K562 (cell line): ENCODE results near the gene C1orf21. TPM values are rescaled to one million over a fixed set of nuclear protein-coding genes. Genes with fewer than 3 reads are reported as not detected.

Source experiments
- ATAC-seq: fragments of 200-7000 bp; cut with Tn5 transposase; 3 replicates; pipeline ENCODE4 v1.9.1; 2020; ENCODE audit warnings: moderate library complexity
- BruUV-seq: library from RNA; stranded (reverse); fragments of 400-500 nt; replicated peaks from 2 replicates; lab custom pipeline; 2021; lab: Mats Ljungman, UMichigan
- CTCF ChIA-PET: fragments of 300-600 bp; formaldehyde crosslinking; extraction: SDS; loops from one replicate; lab custom pipeline; 2021; ENCODE audit warnings: low intra/inter-chr PET ratio; lab: Yijun Ruan, JAX
- POLR2A ChIA-PET: fragments of 300-600, 350-650 bp; sonication (Branson Sonifier 250); formaldehyde crosslinking; extraction: SDS; loops from one replicate; lab custom pipeline; 2021; ENCODE audit warnings: antibody characterized with exemption, inconsistent platforms; lab: Yijun Ruan, JAX
- DNase-seq, 4 experiments: peaks; one replicate each; pipeline versions ENCODE4 v3.0.0 to v3.0.0-alpha.2; 2011 to 2018; ENCODE audit warnings: low spot score in 3 of 4, mixed read lengths in 3 of 4; ENCODE audit errors: extremely low read depth in 1 of 4
- FAIRE-seq: peaks from 2 replicates; lab custom pipeline; 2011; peaks lifted over from hg19 to GRCh38; lab: Jason Lieb, UNC
- H2AFZ ChIP-seq: 2 replicates; pipeline ENCODE4 v1.6.0; 2011; ENCODE audit warnings: low read depth, low read length, control low read depth, inconsistent platforms
- H3K27ac ChIP-seq: fragments of 200-600 bp; 3 replicates; pipeline ENCODE4 v1.8.0; 2011; ENCODE audit warnings: low read depth, mild to moderate bottlenecking, control low read depth, inconsistent platforms, low read length, moderate library complexity, mixed read lengths; ENCODE audit errors: extremely low read depth
- H3K27me3 ChIP-seq, 2 experiments: fragments of 300-600 bp in 1 of 2; 2 replicates in 1 of 2; 3 replicates in 1 of 2; pipeline versions ENCODE4 v1.6.0 to v1.8.0; 2011; ENCODE audit warnings: inconsistent platforms in 2 of 2, low read length in 2 of 2, mild to moderate bottlenecking in 1 of 2, mixed read lengths in 1 of 2, moderate library complexity in 1 of 2; ENCODE audit not compliant: control insufficient read depth in 2 of 2, insufficient read depth in 2 of 2
- H3K36me3 ChIP-seq: fragments of 300-600 bp; 3 replicates; pipeline ENCODE4 v1.8.0; 2011; ENCODE audit warnings: mild to moderate bottlenecking, low read length, inconsistent platforms; ENCODE audit not compliant: control insufficient read depth, insufficient read depth
- H3K4me1 ChIP-seq, 2 experiments: fragments of 200-600 bp in 1 of 2; replicated peaks in 1 of 2; 2 replicates in 1 of 2; 3 replicates in 1 of 2; pipeline versions ENCODE4 v1.5.1 to v1.8.0; 2011; ENCODE audit warnings: inconsistent platforms in 2 of 2, low read length in 2 of 2, mild to moderate bottlenecking in 1 of 2, mixed read lengths in 1 of 2, moderate library complexity in 1 of 2; ENCODE audit not compliant: control insufficient read depth in 2 of 2, insufficient read depth in 2 of 2
- H3K4me2 ChIP-seq: 2 replicates; pipeline ENCODE4 v1.6.1; 2011; ENCODE audit warnings: low read length, control low read depth, inconsistent platforms, mixed read lengths; ENCODE audit not compliant: insufficient read depth
- H3K4me3 ChIP-seq: fragments of 200-600 bp; sonication (generic), shearing (Covaris generic); 2 replicates; pipeline ENCODE4 v1.5.1; 2016; ENCODE audit warnings: control low read depth, inconsistent platforms
- H3K79me2 ChIP-seq: fragments of 200-600 bp; 3 replicates; pipeline ENCODE4 v1.8.0; 2011; ENCODE audit warnings: low read length, inconsistent platforms; ENCODE audit not compliant: control insufficient read depth, insufficient read depth
- H3K9ac ChIP-seq, 2 experiments: 2 replicates each; pipeline versions ENCODE4 v1.6.0 to v1.6.1; 2011; ENCODE audit warnings: low read depth in 2 of 2, low read length in 2 of 2, control low read depth in 1 of 2, inconsistent platforms in 1 of 2, mild to moderate bottlenecking in 1 of 2, mixed read lengths in 1 of 2; ENCODE audit not compliant: insufficient read depth in 1 of 2
- H3K9me1 ChIP-seq: one replicate; pipeline ENCODE4 v1.6.0; 2011; ENCODE audit warnings: inconsistent platforms, mild to moderate bottlenecking, low read length, moderate library complexity; ENCODE audit not compliant: control insufficient read depth, insufficient read depth
- H3K9me3 ChIP-seq: replicated peaks from 2 replicates; pipeline ENCODE4 v1.5.1; 2011; ENCODE audit warnings: low read depth, low read length, inconsistent platforms; ENCODE audit not compliant: control insufficient read depth, insufficient read depth
- H4K20me1 ChIP-seq: replicated peaks from 2 replicates; pipeline ENCODE4 v1.6.1; 2011; ENCODE audit warnings: low read length, inconsistent platforms, mixed read lengths; ENCODE audit not compliant: control insufficient read depth, insufficient read depth
- ILF3 ChIP-seq: fragments of 450-650 bp; IDR thresholded peaks from 2 replicates; pipeline ENCODE4 v1.6.1; 2018; ENCODE audit warnings: antibody characterized with exemption, mild to moderate bottlenecking, moderate library complexity, borderline replicate concordance
- KDM2B ChIP-seq: fragments of 250-450 bp; sonication (Bioruptor Pico); IDR thresholded peaks from 2 replicates; pipeline ENCODE4 v1.8.0; 2021; ENCODE audit warnings: mild to moderate bottlenecking, moderate library complexity
- PHB2 ChIP-seq: fragments of 450-650 bp; IDR thresholded peaks from 2 replicates; pipeline ENCODE4 v1.6.1; 2017; ENCODE audit warnings: low read depth
- PTBP1 ChIP-seq: fragments of 200-400 bp; formaldehyde crosslinking; IDR thresholded peaks from 2 replicates; pipeline ENCODE4 v1.6.1; 2017; ENCODE audit warnings: low read depth, low read length
- SAFB2 ChIP-seq: fragments of 200-400 bp; formaldehyde crosslinking; IDR thresholded peaks from 2 replicates; pipeline ENCODE4 v1.6.1; 2018; ENCODE audit warnings: borderline replicate concordance, low read length, low read depth, moderate library complexity; ENCODE audit not compliant: severe bottlenecking
- ZNF12 ChIP-seq: sonication (generic); formaldehyde crosslinking; IDR thresholded peaks from 2 replicates; pipeline ENCODE4 v1.4.0; 2020; ENCODE audit warnings: mild to moderate bottlenecking, missing genetic modification reagents
- WGBS: fragments of 100-300 bp; shearing (Covaris generic); methylation state at CpG from one replicate; pipeline ENCODE4 v1.1.6; 2016; ENCODE audit warnings: low coverage, mixed read lengths; ENCODE audit not compliant: insufficient coverage; ENCODE audit errors: missing lambda C conversion rate; 5-methylcytosine and 5-hydroxymethylcytosine counted together
- in situ Hi-C: fragments of 300-500 bp; cut with MboI; formaldehyde crosslinking; loops from 4 replicates; pipeline ENCODE4 v1.15.0; 2018; ENCODE audit warnings: inconsistent platforms, mixed read lengths
- intact Hi-C: fragments of 100-400 bp; cut with micrococcal nuclease; formaldehyde crosslinking; loops from 2 replicates; pipeline ENCODE4 v1.14.2; 2022
- polyA plus RNA-seq, 8 experiments: library from polyadenylated mRNA; depleted of rRNA in 4 of 8; stranded (reverse) in 5 of 8; unstranded in 3 of 8; fragments of >200 nt; fragmentation: Nextera tagmentation in 2 of 8; fragmentation: Illumina TruSeq in 1 of 8; extraction: Ambion mirVana in 2 of 8; extraction: Trizol in 1 of 8; gene quantifications; 2 replicates each; pipeline versions ENCODE4 v1.2.1 to v1.2.3, GENCODE V29; 2011 to 2014; ENCODE audit warnings: inconsistent platforms in 1 of 8, missing spikeins in 1 of 8
- total RNA-seq, 7 experiments: library from RNA; depleted of rRNA in 6 of 7; stranded (reverse); fragments of >200 nt in 6 of 7; fragmentation: Illumina TruSeq in 2 of 7; extraction: Trizol in 2 of 7; gene quantifications; 2 replicates each; pipeline versions ENCODE4 v1.2.1 to v1.2.3, GENCODE V29; 2011 to 2021; ENCODE audit warnings: low replicate concordance in 1 of 7
- TF ChIP-seq, protein P1 (sequence below): sonication (generic); formaldehyde crosslinking; IDR thresholded peaks from 2 replicates; pipeline ENCODE4 v1.8.1; 2022; ENCODE audit warnings: missing genetic modification reagents

C1orf21 gene
- total and polyA plus RNA-seq, 9 of the 15 experiments (the other 6 are each of a cell fraction or from before 2014, with no cell fraction given), result under 0.01 to 0.31 (median 0.07) TPM

DNA sequence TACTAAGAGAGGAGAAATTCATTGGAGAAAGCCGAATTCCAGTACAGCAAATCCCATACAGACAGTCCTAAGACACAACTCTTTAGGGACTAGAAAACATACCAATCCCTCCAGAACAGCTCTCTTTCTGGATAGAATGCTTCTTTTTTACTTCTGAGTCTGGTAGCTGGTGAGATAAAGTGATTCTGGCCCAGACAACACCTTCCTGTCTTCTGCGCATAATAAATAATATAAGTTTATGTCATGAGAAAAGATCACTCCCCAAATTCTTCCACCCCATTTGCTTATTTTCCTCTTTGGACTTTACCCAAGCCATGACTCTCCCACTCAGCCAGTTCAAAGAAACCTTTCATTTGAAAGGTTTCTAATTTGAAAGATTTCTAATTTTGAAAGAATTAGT is 269.4 kb downstream of the C1orf21 start:
- no peak for FAIRE-seq
- in situ Hi-C loops, result loop anchor here (25.0 kb wide), 1 partner anchor 569 kb away; no protein-coding TSS in a partner anchor
- WGBS, result 13% methylated on average over 2 of the region's 2 CpGs

DNA sequence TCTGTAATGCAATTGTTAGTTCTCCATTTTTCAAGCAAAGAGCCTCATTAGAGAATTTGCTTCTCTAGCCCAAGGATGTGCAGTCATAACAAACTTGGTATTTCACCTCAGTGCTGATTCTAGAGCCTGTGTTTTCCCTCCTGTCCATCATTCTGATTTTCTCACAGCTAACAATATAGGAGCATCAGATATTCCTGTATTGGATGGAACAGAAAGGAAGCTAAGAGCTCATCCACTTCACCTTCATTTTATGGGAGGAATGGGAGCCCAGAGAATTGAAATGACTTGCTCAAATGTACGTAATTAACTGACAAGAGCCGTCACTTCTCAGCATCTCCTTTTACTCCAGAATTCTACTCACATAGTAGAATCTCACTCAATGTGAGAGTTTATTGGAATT is 271.2 kb downstream of the C1orf21 start:
- Histone ChIP-seq H3K4me2 (no peak overlapping the region), H3K4me1 (no peaks in the 10 kb centered on the region), H3K4me3 (no peak overlapping the region), H3K9ac (no peak overlapping the region), H3K9me3 (no peaks in the 10 kb centered on the region), H3K36me3 (no peaks in the 10 kb centered on the region), H3K79me2 (no peaks in the 10 kb centered on the region), H3K9me1 (no peaks in the 10 kb centered on the region), H4K20me1 (no peaks in the 10 kb centered on the region), H2AFZ (no peak overlapping the region), H3K27me3 (no peaks in the 10 kb centered on the region), H3K27ac (no peak overlapping the region)
- POLR2A ChIA-PET, result interaction anchor here (0.6 kb wide), 1 partner anchor 13 kb away, joined by 3 read pairs; no protein-coding TSS in a partner anchor
- no peak for FAIRE-seq
- in situ Hi-C loops, result loop anchor here (25.0 kb wide), 1 partner anchor 571 kb away; no protein-coding TSS in a partner anchor
- TF ChIP-seq SAFB2 (no peak), KDM2B (CRISPR knock-in tag) (no peak), ILF3 (no peak), PTBP1 (no peak)
- no peak for ATAC-seq
- WGBS, result 0% methylated on average over 2 of the region's 2 CpGs
- BruUV-seq, result no TSS peak
- CTCF ChIA-PET, result no interaction called here
- no peak for DNase-seq
- intact Hi-C loops, result no loop called here

More for the DNA sequence above, 269.4 kb downstream of the C1orf21 start:
- BruUV-seq, result no TSS peak
- no peaks in the 10 kb centered on the region for H3K9me3 ChIP-seq
- TF ChIP-seq ZNF12 (no peak), PHB2 (no peak)
- TF ChIP-seq, protein P1, sequence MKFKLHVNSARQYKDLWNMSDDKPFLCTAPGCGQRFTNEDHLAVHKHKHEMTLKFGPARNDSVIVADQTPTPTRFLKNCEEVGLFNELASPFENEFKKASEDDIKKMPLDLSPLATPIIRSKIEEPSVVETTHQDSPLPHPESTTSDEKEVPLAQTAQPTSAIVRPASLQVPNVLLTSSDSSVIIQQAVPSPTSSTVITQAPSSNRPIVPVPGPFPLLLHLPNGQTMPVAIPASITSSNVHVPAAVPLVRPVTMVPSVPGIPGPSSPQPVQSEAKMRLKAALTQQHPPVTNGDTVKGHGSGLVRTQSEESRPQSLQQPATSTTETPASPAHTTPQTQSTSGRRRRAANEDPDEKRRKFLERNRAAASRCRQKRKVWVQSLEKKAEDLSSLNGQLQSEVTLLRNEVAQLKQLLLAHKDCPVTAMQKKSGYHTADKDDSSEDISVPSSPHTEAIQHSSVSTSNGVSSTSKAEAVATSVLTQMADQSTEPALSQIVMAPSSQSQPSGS (CRISPR knock-in tag), result no peak
- TF ChIP-seq, all 486 proteins: peak for 0
- no peaks in the 10 kb centered on the region; a peak in 1 of 5 replicates for H3K27me3 ChIP-seq
- H3K9ac ChIP-seq, result no peak overlapping the region
- CTCF ChIA-PET, result no interaction called here
- H3K4me3 ChIP-seq, result no peak overlapping the region
- DNase-seq, result no peak
- no peak overlapping the region for H3K4me2 ChIP-seq
- no peak for ATAC-seq
- H3K9me1 ChIP-seq, result no peaks in the 10 kb centered on the region
- H4K20me1 ChIP-seq, result no peaks in the 10 kb centered on the region
- H2AFZ ChIP-seq, result no peak overlapping the region
- H3K4me1 ChIP-seq, result no peaks in the 10 kb centered on the region
- no peak overlapping the region for H3K27ac ChIP-seq
- no peaks in the 10 kb centered on the region for H3K79me2 ChIP-seq
- H3K36me3 ChIP-seq, result no peaks in the 10 kb centered on the region
- POLR2A ChIA-PET, result no interaction called here
- intact Hi-C loops, result no loop called here
